IMR-90 (cell line): ENCODE measurements around the gene TMEM161B. TPM values are rescaled to one million over a fixed set of nuclear protein-coding genes. Genes with fewer than 3 reads are reported as not detected.

Experiments
- ATAC-seq: fragments of 200-7000 bp; cut with Tn5 transposase; 2 replicates; pipeline ENCODE4 v1.9.1; 2020; ENCODE audit warnings: low read depth, mild to moderate bottlenecking, moderate library complexity
- BruUV-seq: library from RNA; stranded (reverse); fragments of 400-500 nt; replicated peaks from 2 replicates; lab custom pipeline; 2021; lab: Mats Ljungman, UMichigan
- CTCF ChIA-PET: fragments of 300-600 bp; formaldehyde crosslinking; extraction: SDS; loops from one replicate; lab custom pipeline; 2021; ENCODE audit warnings: antibody characterized with exemption; lab: Yijun Ruan, JAX
- POLR2A ChIA-PET: fragments of 300-600 bp; sonication (Branson Sonifier 250); formaldehyde crosslinking; loops from one replicate; lab custom pipeline; 2022; ENCODE audit warnings: antibody characterized with exemption; ENCODE audit not compliant: unreplicated experiment; lab: Charles Lee
- DNase-seq: peaks from one replicate; pipeline ENCODE4 v3.0.0; 2013
- H2AFZ ChIP-seq: replicated peaks from 2 replicates; pipeline ENCODE3; 2013; ENCODE audit warnings: low read length, mild to moderate bottlenecking; ENCODE audit not compliant: poor library complexity
- H2AK5ac ChIP-seq: 2 replicates; pipeline ENCODE4 v1.6.1; 2013; ENCODE audit warnings: low read depth, low read length, inconsistent platforms
- H2AK9ac ChIP-seq: replicated peaks from 2 replicates; pipeline ENCODE3; 2013; ENCODE audit warnings: mild to moderate bottlenecking, low read depth, low read length, moderate library complexity; ENCODE audit not compliant: poor library complexity
- H2BK120ac ChIP-seq: 2 replicates; pipeline ENCODE4 v1.6.1; 2013; ENCODE audit warnings: low read depth, low read length, inconsistent platforms
- H2BK15ac ChIP-seq: 3 replicates; pipeline ENCODE4 v1.6.1; 2013; ENCODE audit warnings: low read depth, low read length, inconsistent platforms
- H2BK20ac ChIP-seq: 2 replicates; pipeline ENCODE4 v1.6.1; 2013; ENCODE audit warnings: low read depth, mild to moderate bottlenecking, inconsistent platforms, low read length, moderate library complexity
- H2BK5ac ChIP-seq: 2 replicates; pipeline ENCODE4 v1.6.1; 2013; ENCODE audit warnings: mild to moderate bottlenecking, low read depth, low read length, inconsistent platforms; ENCODE audit not compliant: poor library complexity, severe bottlenecking
- H3K14ac ChIP-seq: replicated peaks from 2 replicates; pipeline ENCODE4 v1.6.1; 2013; ENCODE audit warnings: low read depth, low read length, inconsistent platforms
- H3K18ac ChIP-seq: 2 replicates; pipeline ENCODE4 v1.6.1; 2013; ENCODE audit warnings: low read depth, low read length, control low read depth
- H3K23ac ChIP-seq: 2 replicates; pipeline ENCODE4 v1.6.1; 2013; ENCODE audit warnings: low read depth, low read length, inconsistent platforms
- H3K27ac ChIP-seq: 2 replicates; pipeline ENCODE4 v1.5.1; 2013; ENCODE audit warnings: mild to moderate bottlenecking, control low read depth, low read length; ENCODE audit not compliant: insufficient read depth
- H3K27me3 ChIP-seq: 2 replicates; pipeline ENCODE4 v1.6.1; 2013; ENCODE audit warnings: low read length; ENCODE audit not compliant: control insufficient read depth, insufficient read depth
- H3K36me3 ChIP-seq: 2 replicates; pipeline ENCODE4 v1.6.1; 2013; ENCODE audit warnings: low read length, mixed read lengths; ENCODE audit not compliant: control insufficient read depth, insufficient read depth
- H3K4ac ChIP-seq: 2 replicates; pipeline ENCODE4 v1.6.1; 2013; ENCODE audit warnings: low read depth, low read length, inconsistent platforms
- H3K4me1 ChIP-seq: 2 replicates; pipeline ENCODE4 v1.6.1; 2013; ENCODE audit warnings: low read length, mixed read lengths; ENCODE audit not compliant: control insufficient read depth, insufficient read depth
- H3K4me2 ChIP-seq: 2 replicates; pipeline ENCODE4 v1.6.1; 2013; ENCODE audit warnings: low read depth, mild to moderate bottlenecking, control low read depth, low read length, moderate library complexity
- H3K4me3 ChIP-seq: 2 replicates; pipeline ENCODE4 v1.5.1; 2013; ENCODE audit warnings: low read depth, mild to moderate bottlenecking, control low read depth, low read length, moderate library complexity; ENCODE audit not compliant: insufficient read depth
- H3K56ac ChIP-seq: 2 replicates; pipeline ENCODE4 v1.6.1; 2013; ENCODE audit warnings: low read length, inconsistent platforms; ENCODE audit not compliant: insufficient read depth; ENCODE audit errors: extremely low read depth
- H3K79me1 ChIP-seq, 2 experiments: 2 replicates each; pipeline ENCODE4 v1.6.1; 2013; ENCODE audit warnings: low read length in 2 of 2, inconsistent platforms in 1 of 2, low read depth in 1 of 2
- H3K9ac ChIP-seq: 2 replicates; pipeline ENCODE4 v1.6.1; 2013; ENCODE audit warnings: low read depth, low read length, control low read depth
- H3K9me1 ChIP-seq: 2 replicates; pipeline ENCODE4 v1.6.1; 2013; ENCODE audit warnings: low read length, inconsistent platforms; ENCODE audit not compliant: insufficient read depth
- H3K9me3 ChIP-seq: 2 replicates; pipeline ENCODE4 v1.6.1; 2013; ENCODE audit warnings: low read length; ENCODE audit not compliant: control insufficient read depth, insufficient read depth
- H4K20me1 ChIP-seq: 2 replicates; pipeline ENCODE4 v1.6.1; 2013; ENCODE audit warnings: low read length, inconsistent platforms; ENCODE audit not compliant: insufficient read depth
- H4K5ac ChIP-seq: 2 replicates; pipeline ENCODE4 v1.6.1; 2013; ENCODE audit warnings: mild to moderate bottlenecking, low read depth, low read length, control low read depth
- H4K8ac ChIP-seq, 2 experiments: 2 replicates each; pipeline ENCODE4 v1.6.1; 2013; ENCODE audit warnings: low read depth in 2 of 2, low read length in 2 of 2, control low read depth in 1 of 2, inconsistent platforms in 1 of 2
- H4K91ac ChIP-seq: 2 replicates; pipeline ENCODE4 v1.6.1; 2013; ENCODE audit warnings: low read depth, low read length, inconsistent platforms; ENCODE audit not compliant: insufficient read depth
- BHLHE40 ChIP-seq: fragments of 150-350 bp; IDR thresholded peaks from 2 replicates; pipeline ENCODE4 v1.6.1; 2016; ENCODE audit warnings: mild to moderate bottlenecking, low read depth, low read length
- CEBPB ChIP-seq: IDR thresholded peaks from 2 replicates; pipeline ENCODE4 v1.6.1; 2012; ENCODE audit warnings: low read depth, low read length, improper control_type of control experiment
- CHD1 ChIP-seq: IDR thresholded peaks from 2 replicates; pipeline ENCODE4 v1.6.1; 2012; ENCODE audit warnings: low read depth, low read length, improper control_type of control experiment
- FOS ChIP-seq: fragments of 150-350 bp; IDR thresholded peaks from 2 replicates; pipeline ENCODE4 v1.6.1; 2016; ENCODE audit warnings: low read depth, low read length
- MAFK ChIP-seq: IDR thresholded peaks from 2 replicates; pipeline ENCODE4 v1.6.1; 2012; ENCODE audit warnings: low read depth, low read length, improper control_type of control experiment
- MAZ ChIP-seq: IDR thresholded peaks from 2 replicates; pipeline ENCODE4 v1.6.1; 2012; ENCODE audit warnings: low read depth, mild to moderate bottlenecking, low read length, improper control_type of control experiment, moderate library complexity, borderline replicate concordance
- MXI1 ChIP-seq: IDR thresholded peaks from 2 replicates; pipeline ENCODE4 v1.6.1; 2012; ENCODE audit warnings: low read depth, mild to moderate bottlenecking, low read length, moderate library complexity, borderline replicate concordance
- RAD21 ChIP-seq: IDR thresholded peaks from 2 replicates; pipeline ENCODE4 v1.6.1; 2012; ENCODE audit warnings: low read length, improper control_type of control experiment
- RCOR1 ChIP-seq: IDR thresholded peaks from 2 replicates; pipeline ENCODE4 v1.6.1; 2012; ENCODE audit warnings: mild to moderate bottlenecking, low read length, improper control_type of control experiment; ENCODE audit not compliant: insufficient replicate concordance
- RFX5 ChIP-seq: IDR thresholded peaks from 2 replicates; pipeline ENCODE4 v1.8.0; 2012; ENCODE audit warnings: low read depth, mild to moderate bottlenecking, low read length, moderate library complexity
- WGBS, 2 experiments: methylation state at CpG; one replicate each; pipeline versions ENCODE4 v1.1.5 to v1.1.7; 2013; ENCODE audit warnings: missing lambda C conversion rate in 2 of 2; ENCODE audit not compliant: insufficient read length in 1 of 2; ENCODE audit errors: extremely low coverage in 2 of 2; 5-methylcytosine and 5-hydroxymethylcytosine counted together
- dilution Hi-C: fragments of 300-500 bp; cut with HindIII; formaldehyde crosslinking; loops from one replicate; pipeline ENCODE4 v1.14.3; 2018; ENCODE audit warnings: low sequenced_read_pairs; ENCODE audit not compliant: unreplicated experiment
- in situ Hi-C: fragments of 300-500 bp; cut with MboI; formaldehyde crosslinking; loops from 3 replicates; pipeline ENCODE4 v1.14.3; 2019; ENCODE audit warnings: low sequenced_read_pairs, inconsistent platforms, mixed read lengths
- intact Hi-C: fragments of 100-400 bp; cut with micrococcal nuclease; formaldehyde crosslinking; loops from 2 replicates; pipeline ENCODE4 v1.10.0; 2022
- polyA plus RNA-seq, 3 experiments: library from polyadenylated mRNA; depleted of rRNA; stranded (reverse); fragments of >200 nt; gene quantifications; 2 replicates each; pipeline ENCODE4 v1.2.3, GENCODE V29; 2012; ENCODE audit warnings: low replicate concordance in 1 of 3
- total RNA-seq: library from RNA; depleted of rRNA; stranded (reverse); fragments of >200 nt; gene quantifications from 2 replicates; pipeline ENCODE4 v1.2.3, GENCODE V29; 2012
- TF ChIP-seq, protein P1 (sequence below): fragments of 150-350 bp; IDR thresholded peaks from 2 replicates; pipeline ENCODE4 v1.6.1; 2016; ENCODE audit warnings: low read depth, mild to moderate bottlenecking, low read length, moderate library complexity, borderline replicate concordance
- TF ChIP-seq, protein P2 (sequence below): conservative IDR thresholded peaks from 2 replicates; pipeline ENCODE4 v1.5.1; 2012; ENCODE audit warnings: mild to moderate bottlenecking, low read depth, low read length, improper control_type of control experiment

The TMEM161B gene
- total and polyA plus RNA-seq, 2 of the 4 experiments (the other 2 are of a cell fraction) = 7.4 to 9.3 TPM

DNA sequence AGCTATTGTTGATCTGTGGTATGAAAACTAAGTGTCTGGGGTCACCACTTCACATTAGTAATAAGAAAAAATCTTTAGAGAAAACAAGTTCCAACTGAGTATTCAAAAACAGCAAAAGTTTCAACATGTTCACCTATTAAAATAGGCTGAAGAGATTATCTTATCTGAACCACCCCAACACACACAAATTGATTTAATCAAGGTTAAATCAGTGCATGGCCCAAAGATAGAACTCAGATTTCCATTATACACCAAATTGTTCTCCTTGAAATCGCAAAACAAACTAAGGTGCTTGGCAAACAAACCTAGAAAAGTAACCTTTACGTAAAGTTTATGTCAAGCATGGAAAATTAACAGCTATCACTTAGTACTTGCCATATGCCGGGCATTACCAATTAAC, 61.1 kb downstream of the TMEM161B start:
- H2AK9ac ChIP-seq = no peak overlapping the region
- intact Hi-C loops (loop anchor here (10.0 kb wide), 1 partner anchor 187 kb away; no protein-coding TSS in a partner anchor), in situ Hi-C loops (no loop called here), dilution Hi-C loops (no loop called here)
- H3K23ac ChIP-seq = no peak overlapping the region
- H4K8ac ChIP-seq = no peak overlapping the region
- H2BK20ac ChIP-seq = no peak overlapping the region
- H3K56ac ChIP-seq = no peak overlapping the region
- ATAC-seq = no peak
- no peak overlapping the region for H2BK120ac ChIP-seq
- no peak overlapping the region for H4K5ac ChIP-seq
- H2BK5ac ChIP-seq = no peak overlapping the region
- TF ChIP-seq MXI1 (no peak), RFX5 (no peak), MAZ (no peak), RAD21 (no peak), RCOR1 (no peak), CHD1 (no peak), BHLHE40 (no peak), MAFK (no peak), CEBPB (no peak), FOS (no peak)
- TF ChIP-seq, protein P1, sequence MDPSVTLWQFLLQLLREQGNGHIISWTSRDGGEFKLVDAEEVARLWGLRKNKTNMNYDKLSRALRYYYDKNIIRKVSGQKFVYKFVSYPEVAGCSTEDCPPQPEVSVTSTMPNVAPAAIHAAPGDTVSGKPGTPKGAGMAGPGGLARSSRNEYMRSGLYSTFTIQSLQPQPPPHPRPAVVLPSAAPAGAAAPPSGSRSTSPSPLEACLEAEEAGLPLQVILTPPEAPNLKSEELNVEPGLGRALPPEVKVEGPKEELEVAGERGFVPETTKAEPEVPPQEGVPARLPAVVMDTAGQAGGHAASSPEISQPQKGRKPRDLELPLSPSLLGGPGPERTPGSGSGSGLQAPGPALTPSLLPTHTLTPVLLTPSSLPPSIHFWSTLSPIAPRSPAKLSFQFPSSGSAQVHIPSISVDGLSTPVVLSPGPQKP = no peak
- TF ChIP-seq, protein P2, sequence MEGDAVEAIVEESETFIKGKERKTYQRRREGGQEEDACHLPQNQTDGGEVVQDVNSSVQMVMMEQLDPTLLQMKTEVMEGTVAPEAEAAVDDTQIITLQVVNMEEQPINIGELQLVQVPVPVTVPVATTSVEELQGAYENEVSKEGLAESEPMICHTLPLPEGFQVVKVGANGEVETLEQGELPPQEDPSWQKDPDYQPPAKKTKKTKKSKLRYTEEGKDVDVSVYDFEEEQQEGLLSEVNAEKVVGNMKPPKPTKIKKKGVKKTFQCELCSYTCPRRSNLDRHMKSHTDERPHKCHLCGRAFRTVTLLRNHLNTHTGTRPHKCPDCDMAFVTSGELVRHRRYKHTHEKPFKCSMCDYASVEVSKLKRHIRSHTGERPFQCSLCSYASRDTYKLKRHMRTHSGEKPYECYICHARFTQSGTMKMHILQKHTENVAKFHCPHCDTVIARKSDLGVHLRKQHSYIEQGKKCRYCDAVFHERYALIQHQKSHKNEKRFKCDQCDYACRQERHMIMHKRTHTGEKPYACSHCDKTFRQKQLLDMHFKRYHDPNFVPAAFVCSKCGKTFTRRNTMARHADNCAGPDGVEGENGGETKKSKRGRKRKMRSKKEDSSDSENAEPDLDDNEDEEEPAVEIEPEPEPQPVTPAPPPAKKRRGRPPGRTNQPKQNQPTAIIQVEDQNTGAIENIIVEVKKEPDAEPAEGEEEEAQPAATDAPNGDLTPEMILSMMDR = no peak
- no peak overlapping the region for H2AK5ac ChIP-seq
- no peak for DNase-seq
- H4K20me1 ChIP-seq = no peaks in the 10 kb centered on the region
- ChIA-PET CTCF (no interaction called here), POLR2A (no interaction called here)
- no peak overlapping the region for H3K18ac ChIP-seq
- no peak overlapping the region for H2BK15ac ChIP-seq
- no peaks in the 10 kb centered on the region for H3K9me1 ChIP-seq
- no peak overlapping the region for H3K4me2 ChIP-seq
- H2AFZ ChIP-seq = no peak overlapping the region
- 100% methylated on average over 2 of the region's 3 CpGs; no CpG with 5 or more reads in 1 of the 2 experiments for WGBS, 2 experiments
- H3K9me3 ChIP-seq = no peaks in the 10 kb centered on the region
- no peak overlapping the region for H3K4ac ChIP-seq
- peaks cover 6% of the 10 kb centered on the region for H3K36me3 ChIP-seq
- H3K14ac ChIP-seq = no peak overlapping the region
- H3K4me3 ChIP-seq = no peak overlapping the region
- H3K4me1 ChIP-seq = no peaks in the 10 kb centered on the region
- no peak overlapping the region for H3K27ac ChIP-seq
- no peaks in the 10 kb centered on the region for H3K27me3 ChIP-seq
- no peak overlapping the region for H4K91ac ChIP-seq
- BruUV-seq = no TSS peak
- H3K79me1 ChIP-seq = no peaks in the 10 kb centered on the region
- H3K9ac ChIP-seq = no peak overlapping the region
